Inflammatory macrophage treated with lipopolysaccharide for 4 hours (primary cell): ENCODE results near the gene CEP78.
"Not testable (repeated sequence)": the region's sequence is repeated elsewhere in the genome, so short reads cannot be mapped to it uniquely, and the experiment has no call there.

Source experiments
- DNase-seq: peaks from one replicate; pipeline ENCODE4 v3.0.0-alpha.2; 2020

Gene CEP78

DNA sequence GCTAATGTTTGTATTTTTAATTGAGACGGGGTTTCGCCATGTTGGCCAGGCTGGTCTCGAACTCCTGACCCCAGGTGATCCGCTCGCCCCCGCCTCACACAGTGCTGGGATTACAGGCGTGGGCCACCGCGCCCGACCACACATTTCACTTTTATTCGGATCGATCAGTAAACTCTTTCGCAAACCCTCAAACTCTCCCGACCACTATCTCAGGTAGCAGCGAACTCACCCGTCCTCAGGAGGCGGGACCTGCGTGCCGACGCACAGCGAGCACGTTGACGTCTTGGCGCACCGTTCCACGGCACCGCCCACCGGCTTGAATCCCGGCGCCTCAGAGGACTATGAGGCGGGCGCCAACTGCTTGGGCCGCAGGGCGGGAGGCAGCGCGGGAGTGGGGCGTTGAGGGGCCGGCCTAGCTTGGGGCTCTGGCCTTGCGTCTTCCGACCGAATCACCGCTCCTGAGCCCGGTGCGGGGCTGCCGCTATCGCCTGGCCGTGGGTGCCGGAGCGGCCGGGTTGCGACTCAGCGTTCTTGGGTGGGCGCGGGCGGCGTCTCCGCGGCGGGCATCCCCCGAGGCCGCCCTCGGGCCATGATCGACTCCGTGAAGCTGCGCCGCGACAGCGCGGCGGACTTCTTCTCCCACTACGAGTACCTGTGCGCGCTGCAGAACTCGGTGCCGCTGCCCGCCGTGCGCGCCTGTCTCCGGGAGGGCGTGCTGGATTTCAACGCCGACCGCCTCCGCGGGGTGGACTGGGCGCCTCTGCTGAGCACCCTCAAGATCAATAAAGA lies at the start of gene CEP78:
Gene CEP78 (plus strand): TSS at position 314 of the 789 bp plus-strand sequence. CDS start 276 bp downstream, at position 590.
- DNase-seq = peak; percentile 88

GRCh38 chr9:78187763-78188484 lies 48.0 kb upstream of the CEP78 start:
- DNase-seq = peak; percentile 46

GRCh38 chr9:78188594-78188993 lies 47.3 kb upstream of the CEP78 start:
- DNase-seq = no peak

DNA sequence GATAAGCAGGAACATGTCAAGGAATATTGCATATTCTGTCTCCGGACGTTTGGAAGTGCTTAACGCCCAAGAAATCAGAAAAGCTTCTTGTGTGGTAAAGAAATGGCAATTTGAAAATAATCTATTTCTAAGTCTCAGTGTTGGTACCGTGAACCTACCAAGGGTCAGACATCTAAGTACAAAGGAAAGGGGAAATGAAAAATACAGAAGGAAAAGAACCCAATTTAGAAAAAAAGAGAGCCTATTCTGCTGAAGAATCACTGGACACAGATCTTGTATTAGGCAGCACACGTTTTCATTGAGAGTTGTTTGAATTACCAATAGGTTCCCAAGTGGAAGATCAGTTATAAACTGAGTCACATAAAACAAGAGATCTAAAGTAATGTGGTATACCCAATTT lies 46.9 kb upstream of the CEP78 start:
- peak; percentile 29 for DNase-seq

GRCh38 chr9:78189461-78189860 lies 46.4 kb upstream of the CEP78 start:
- peak; percentile 75 for DNase-seq

- no peak for DNase-seq
These were observed 43.9 kb upstream of the CEP78 start for GRCh38 chr9:78191931-78192330.

GRCh38 chr9:78196258-78196657 lies 39.6 kb upstream of the CEP78 start:
- peak; percentile 58 for DNase-seq

GRCh38 chr9:78201158-78201777 lies 34.6 kb upstream of the CEP78 start:
- DNase-seq = peak; percentile 32

DNA sequence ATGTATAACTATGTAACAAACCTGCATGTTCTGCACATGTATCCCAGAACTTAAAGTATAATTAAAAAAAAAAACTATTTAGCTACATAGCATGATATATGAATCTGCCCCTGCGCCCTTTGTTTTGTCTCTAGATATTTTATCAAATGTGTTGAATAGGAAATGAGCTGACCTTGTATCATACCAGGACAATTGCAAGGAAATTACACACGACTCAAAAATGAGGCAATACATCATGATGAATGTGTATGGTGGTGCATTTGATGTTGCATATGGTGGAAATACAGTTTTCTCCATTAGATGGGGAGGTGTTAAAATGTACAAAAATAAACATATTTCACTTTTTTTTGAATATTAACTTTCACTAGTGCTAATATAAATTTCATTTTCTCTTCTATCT lies 28.6 kb upstream of the CEP78 start:
- DNase-seq = no peak

DNA sequence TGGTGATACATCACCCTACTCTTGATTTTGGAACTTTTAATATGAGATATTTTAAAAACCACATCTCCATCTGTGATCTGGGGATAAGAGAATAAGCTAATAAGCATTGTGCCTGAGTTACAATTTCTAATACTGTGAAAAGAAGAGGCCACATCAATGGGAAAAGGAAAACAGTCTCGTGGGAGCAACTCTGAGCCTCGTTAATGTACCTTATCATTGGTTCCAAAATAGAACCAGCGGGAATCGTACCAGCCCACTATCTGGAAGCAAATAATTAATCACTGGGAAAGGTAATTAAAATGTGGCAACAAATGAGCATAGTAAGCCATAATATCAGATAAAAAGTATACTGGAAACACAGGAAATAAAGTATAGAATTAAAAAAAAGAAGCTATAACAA lies 28.0 kb upstream of the CEP78 start:
- no peak for DNase-seq

GRCh38 chr9:78209127-78209526 lies 26.7 kb upstream of the CEP78 start:
- no peak for DNase-seq

DNA sequence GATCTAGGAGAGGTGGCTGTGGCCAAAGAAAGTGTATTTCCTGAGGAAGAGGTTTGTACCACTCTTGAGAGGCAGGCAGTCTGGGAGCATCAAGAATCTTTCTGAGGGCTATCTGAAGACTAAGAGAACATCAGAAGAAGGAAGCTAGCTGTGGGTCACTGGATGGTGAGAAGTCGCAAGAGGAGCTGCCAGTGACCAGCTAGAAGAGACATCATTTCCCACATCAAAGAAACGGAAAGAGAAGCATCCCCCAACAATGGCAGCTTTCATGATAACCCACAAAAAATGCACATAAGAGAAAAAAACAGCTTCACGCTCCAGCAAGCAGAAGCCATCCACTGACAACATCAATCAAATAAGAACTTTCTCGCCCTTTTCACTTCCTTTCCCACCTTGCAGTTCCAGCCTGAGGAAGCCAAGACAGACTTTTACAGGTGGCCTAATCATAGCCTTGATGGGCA lies 25.0 kb upstream of the CEP78 start:
- DNase-seq = no peak

GRCh38 chr9:78212868-78213267 lies 23.0 kb upstream of the CEP78 start:
- no peak for DNase-seq

GRCh38 chr9:78213712-78214111 lies 22.2 kb upstream of the CEP78 start:
- DNase-seq = peak; percentile 56

DNA sequence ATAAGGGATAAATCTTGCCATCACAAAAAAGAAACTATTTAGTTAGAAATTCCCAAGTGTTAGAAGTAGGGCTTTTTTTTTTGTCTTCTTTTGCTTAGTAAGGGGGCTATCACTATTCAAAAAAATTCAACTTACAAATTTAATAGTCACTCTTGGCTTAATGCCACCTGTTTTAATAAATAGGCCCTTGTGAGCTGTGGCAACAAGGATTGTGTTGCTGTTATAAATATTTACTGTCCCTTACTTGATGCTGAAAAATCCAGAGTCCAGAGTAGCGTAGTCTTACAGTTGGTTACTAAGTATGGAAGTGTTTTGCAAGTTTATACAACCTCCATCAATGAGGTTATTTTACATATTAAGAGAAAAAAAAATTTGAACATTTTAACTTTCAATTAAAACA lies 21.4 kb upstream of the CEP78 start:
- no peak for DNase-seq

- no peak for DNase-seq
These were observed 20.2 kb upstream of the CEP78 start for GRCh38 chr9:78215706-78216105.

DNA sequence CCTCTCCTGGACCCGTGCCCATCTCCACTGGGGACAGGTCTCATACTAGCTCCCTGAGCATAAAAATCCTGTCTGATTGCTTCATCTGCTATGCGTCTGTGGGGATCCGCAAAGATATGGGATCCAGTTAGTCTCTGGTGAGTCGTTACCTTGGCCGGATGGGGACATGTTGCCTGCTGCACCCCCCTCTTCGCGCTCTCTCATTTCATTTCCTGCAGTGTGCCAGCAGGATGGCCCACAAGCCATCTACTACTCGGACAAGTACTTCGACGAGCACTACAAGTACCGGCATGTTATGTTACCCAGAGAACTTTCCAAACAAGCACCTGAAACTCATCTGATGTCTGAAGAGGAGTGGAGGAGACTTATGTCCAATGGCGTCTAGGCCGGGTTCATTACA lies 17.0 kb upstream of the CEP78 start:
- no peak for DNase-seq

DNA sequence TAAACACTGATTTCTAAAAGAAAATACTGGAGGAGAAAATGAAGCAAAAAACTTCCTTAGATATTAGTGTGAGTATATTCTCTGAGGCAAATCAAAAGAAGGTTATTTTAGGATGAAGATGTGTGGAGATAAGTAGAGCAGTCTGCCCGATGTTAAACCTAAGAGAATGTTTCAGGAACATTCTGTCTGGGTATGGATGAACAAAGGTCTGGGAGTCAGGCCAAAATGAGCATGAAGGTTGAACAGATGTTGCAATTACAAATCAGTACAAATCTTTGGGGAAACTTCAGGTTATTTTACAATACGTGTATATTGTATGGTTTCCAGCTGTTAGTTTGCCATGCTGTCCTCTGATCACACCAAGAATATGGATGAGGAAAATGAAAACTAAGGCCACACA lies 14.4 kb upstream of the CEP78 start:
- DNase-seq = no peak

- DNase-seq = not testable (repeated sequence)
These were observed 14.0 kb upstream of the CEP78 start for GRCh38 chr9:78221841-78222240.

DNA sequence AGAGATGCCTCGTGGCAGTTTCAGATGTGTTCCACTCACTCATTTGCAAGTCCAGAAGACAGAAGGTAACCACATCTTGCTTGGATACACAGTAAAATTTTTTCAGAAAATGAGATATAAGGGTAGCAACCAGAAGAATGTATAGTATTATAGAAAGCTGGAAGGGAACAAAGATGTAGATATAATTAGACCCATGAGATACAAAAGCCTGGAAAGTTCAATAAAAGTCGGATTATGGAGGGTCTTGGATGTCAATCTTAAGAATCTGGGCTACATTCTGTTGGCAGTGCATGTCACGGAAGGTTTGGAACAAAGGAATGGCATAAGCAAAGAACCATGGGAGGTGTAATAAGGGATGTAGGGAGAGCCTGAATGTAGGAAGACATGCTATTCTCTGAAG lies 5.1 kb upstream of the CEP78 start:
- no peak for DNase-seq

GRCh38 chr9:78232471-78232870 lies 3.4 kb upstream of the CEP78 start:
- DNase-seq = not testable (repeated sequence)

DNA sequence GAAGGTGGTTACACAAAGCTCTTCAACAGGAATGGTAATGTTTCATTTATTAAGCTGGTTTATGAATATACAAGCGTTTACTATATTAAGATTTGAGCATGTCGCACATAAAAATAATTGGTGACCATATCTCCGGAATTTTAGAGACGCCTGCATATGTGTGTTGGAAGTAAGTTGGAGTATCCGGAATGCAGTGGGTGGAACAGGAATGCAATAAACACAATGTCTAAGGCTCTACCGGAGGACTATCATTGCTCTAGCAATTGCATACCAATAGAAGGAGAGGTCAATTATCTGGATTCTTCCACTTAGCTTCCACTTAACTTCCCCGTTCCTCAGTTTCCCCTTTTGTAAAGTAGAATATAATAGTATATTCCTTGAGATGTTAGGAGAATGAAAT lies 1.1 kb upstream of the CEP78 start:
- no peak for DNase-seq

- DNase-seq = no peak
These were observed 566 bp upstream of the CEP78 start for GRCh38 chr9:78235256-78235761.

- no peak for DNase-seq
These were observed 656 bp downstream of the CEP78 start for GRCh38 chr9:78236551-78236910.
